ENCODE results near the gene HDAC4.

Gene HDAC4

GRCh38 chr2:239085201-239085992 is 315.4 kb downstream of the HDAC4 start:
- no peak for DNase-seq (ENCODE audit: low spot score)

- DNase-seq (ENCODE audit: low spot score), result no peak
Observed at GRCh38 chr2:239084007-239084406, 316.8 kb downstream of the HDAC4 start.

- DNase-seq (ENCODE audit: low spot score), result no peak
Observed at GRCh38 chr2:239082425-239082824, 318.4 kb downstream of the HDAC4 start.

GRCh38 chr2:239081622-239082021 is 319.2 kb downstream of the HDAC4 start:
- DNase-seq (ENCODE audit: low spot score), result no peak

GRCh38 chr2:239081046-239081445 is 319.8 kb downstream of the HDAC4 start:
- DNase-seq (ENCODE audit: low spot score), result no peak

- DNase-seq (ENCODE audit: low spot score), result no peak
Observed at GRCh38 chr2:239079671-239080294, 321.0 kb downstream of the HDAC4 start.

- DNase-seq (ENCODE audit: low spot score), result no peak
Observed at GRCh38 chr2:239078128-239078924, 322.5 kb downstream of the HDAC4 start.

GRCh38 chr2:239077260-239077659 is 323.6 kb downstream of the HDAC4 start:
- DNase-seq (ENCODE audit: low spot score), result no peak

- DNase-seq (ENCODE audit: low spot score), result no peak
Observed at GRCh38 chr2:239075918-239076758, 324.7 kb downstream of the HDAC4 start.

GRCh38 chr2:239073745-239074530 is 326.9 kb downstream of the HDAC4 start:
- DNase-seq (ENCODE audit: low spot score), result no peak

GRCh38 chr2:239073270-239073669 is 327.6 kb downstream of the HDAC4 start:
- no peak for DNase-seq (ENCODE audit: low spot score)

GRCh38 chr2:239072786-239073185 is 328.0 kb downstream of the HDAC4 start:
- no peak for DNase-seq (ENCODE audit: low spot score)

GRCh38 chr2:239070466-239070865 is 330.4 kb downstream of the HDAC4 start:
- no peak for DNase-seq (ENCODE audit: low spot score)

- DNase-seq (ENCODE audit: low spot score), result peak; percentile 12
Observed at GRCh38 chr2:239069362-239070333, 331.2 kb downstream of the HDAC4 start.

- no peak for DNase-seq (ENCODE audit: low spot score)
Observed at GRCh38 chr2:239068411-239068810, 332.4 kb downstream of the HDAC4 start.

GRCh38 chr2:239067196-239067865 is 333.5 kb downstream of the HDAC4 start:
- DNase-seq (ENCODE audit: low spot score), result no peak

- no peak for DNase-seq (ENCODE audit: low spot score)
Observed at GRCh38 chr2:239066597-239066996, 334.2 kb downstream of the HDAC4 start.

GRCh38 chr2:239065962-239066361 is 334.9 kb downstream of the HDAC4 start:
- no peak for DNase-seq (ENCODE audit: low spot score)

GRCh38 chr2:239065537-239065936 is 335.3 kb downstream of the HDAC4 start:
- no peak for DNase-seq (ENCODE audit: low spot score)
